GM21381 (cell line): ENCODE data around the gene XRCC5.
"Not testable (repeated sequence)": the region's sequence is repeated elsewhere in the genome, so short reads cannot be mapped to it uniquely, and the experiment has no call there.

Experiments used
- ATAC-seq: cut with Tn5 transposase; IDR thresholded peaks from one replicate; pipeline ENCODE4 v1.9.1; 2021; ENCODE audit warnings: mild to moderate bottlenecking, moderate library complexity; ENCODE audit not compliant: unreplicated experiment

Gene XRCC5

GRCh38 chr2:216108967-216109921, at the start of gene XRCC5:
Gene XRCC5, plus strand, starts transcription at chr2:216109348. Its CDS starts 89 bp downstream, at chr2:216109437.
- peak; percentile 56 for ATAC-seq

GRCh38 chr2:216064014-216064630, 45.0 kb upstream of the XRCC5 start:
- no peak for ATAC-seq

GRCh38 chr2:216064665-216065064, 44.5 kb upstream of the XRCC5 start:
- ATAC-seq, result no peak

GRCh38 chr2:216066230-216066629, 42.9 kb upstream of the XRCC5 start:
- no peak for ATAC-seq

- no peak for ATAC-seq
These were observed 40.1 kb upstream of the XRCC5 start for GRCh38 chr2:216069028-216069427.

- no peak for ATAC-seq
These were observed 39.0 kb upstream of the XRCC5 start for GRCh38 chr2:216070195-216070594.

GRCh38 chr2:216071111-216071851, 37.9 kb upstream of the XRCC5 start:
- ATAC-seq, result no peak

GRCh38 chr2:216072473-216072872, 36.7 kb upstream of the XRCC5 start:
- ATAC-seq, result no peak

- no peak for ATAC-seq
These were observed 35.4 kb upstream of the XRCC5 start for GRCh38 chr2:216073773-216074172.

- ATAC-seq, result no peak
These were observed 34.8 kb upstream of the XRCC5 start for GRCh38 chr2:216074380-216074779.

GRCh38 chr2:216074794-216075193, 34.4 kb upstream of the XRCC5 start:
- no peak for ATAC-seq

GRCh38 chr2:216075510-216076485, 33.4 kb upstream of the XRCC5 start:
- no peak for ATAC-seq

- no peak for ATAC-seq
These were observed 30.4 kb upstream of the XRCC5 start for GRCh38 chr2:216078776-216079175.

GRCh38 chr2:216080048-216080447, 29.1 kb upstream of the XRCC5 start:
- ATAC-seq, result not testable (repeated sequence)

- ATAC-seq, result no peak
These were observed 28.1 kb upstream of the XRCC5 start for GRCh38 chr2:216081012-216081411.

- ATAC-seq, result peak; percentile 93
These were observed 27.5 kb upstream of the XRCC5 start, which contains the start of the genes PECR and TMEM169 for GRCh38 chr2:216081487-216082116. Gene PECR, minus strand, starts transcription at chr2:216081809. Its CDS starts 68 bp downstream, at chr2:216081741. Gene TMEM169, plus strand, starts transcription at chr2:216081919. Its CDS starts 14,045 bp downstream, at chr2:216095964.

GRCh38 chr2:216082117-216082711, 26.9 kb upstream of the XRCC5 start:
- ATAC-seq, result peak; percentile 13

GRCh38 chr2:216082805-216083204, 26.3 kb upstream of the XRCC5 start:
- no peak for ATAC-seq
